ENCODE results near the gene PLB1. TPM values are rescaled to one million over a fixed set of nuclear protein-coding genes. Genes with fewer than 3 reads are reported as not detected.

The PLB1 gene
- total and polyA plus RNA-seq, 9 of the 15 experiments (the other 6 are each of a cell fraction or from before 2014, with no cell fraction given): 0.01 to 0.09 (median 0.07) TPM; not detected in 2

- TF ChIP-seq, protein P1, sequence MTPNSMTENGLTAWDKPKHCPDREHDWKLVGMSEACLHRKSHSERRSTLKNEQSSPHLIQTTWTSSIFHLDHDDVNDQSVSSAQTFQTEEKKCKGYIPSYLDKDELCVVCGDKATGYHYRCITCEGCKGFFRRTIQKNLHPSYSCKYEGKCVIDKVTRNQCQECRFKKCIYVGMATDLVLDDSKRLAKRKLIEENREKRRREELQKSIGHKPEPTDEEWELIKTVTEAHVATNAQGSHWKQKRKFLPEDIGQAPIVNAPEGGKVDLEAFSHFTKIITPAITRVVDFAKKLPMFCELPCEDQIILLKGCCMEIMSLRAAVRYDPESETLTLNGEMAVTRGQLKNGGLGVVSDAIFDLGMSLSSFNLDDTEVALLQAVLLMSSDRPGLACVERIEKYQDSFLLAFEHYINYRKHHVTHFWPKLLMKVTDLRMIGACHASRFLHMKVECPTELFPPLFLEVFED (CRISPR knock-in tag; conservative IDR thresholded peaks at IDR 0.05): no peak
- TF ChIP-seq SAP30 (IDR thresholded peaks at IDR 0.05; ENCODE audit: borderline replicate concordance, insufficient read depth, low read depth, low read length, poor library complexity, severe bottlenecking) (no peak), ZNF695 (CRISPR knock-in tag; IDR thresholded peaks at IDR 0.05) (no peak), ZFX (CRISPR knock-in tag; IDR thresholded peaks at IDR 0.05) (peak; percentile 58), EP400 (IDR thresholded peaks at IDR 0.05) (no peak; the same call in 1 of the 2 replicates), ELF4 (CRISPR knock-in tag; IDR thresholded peaks at IDR 0.05) (peak; percentile 45; the same call in 1 of the 2 replicates)
Measured at GRCh38 chr2:28683100-28683706, 187.3 kb downstream of the PLB1 start (continued).

DNA sequence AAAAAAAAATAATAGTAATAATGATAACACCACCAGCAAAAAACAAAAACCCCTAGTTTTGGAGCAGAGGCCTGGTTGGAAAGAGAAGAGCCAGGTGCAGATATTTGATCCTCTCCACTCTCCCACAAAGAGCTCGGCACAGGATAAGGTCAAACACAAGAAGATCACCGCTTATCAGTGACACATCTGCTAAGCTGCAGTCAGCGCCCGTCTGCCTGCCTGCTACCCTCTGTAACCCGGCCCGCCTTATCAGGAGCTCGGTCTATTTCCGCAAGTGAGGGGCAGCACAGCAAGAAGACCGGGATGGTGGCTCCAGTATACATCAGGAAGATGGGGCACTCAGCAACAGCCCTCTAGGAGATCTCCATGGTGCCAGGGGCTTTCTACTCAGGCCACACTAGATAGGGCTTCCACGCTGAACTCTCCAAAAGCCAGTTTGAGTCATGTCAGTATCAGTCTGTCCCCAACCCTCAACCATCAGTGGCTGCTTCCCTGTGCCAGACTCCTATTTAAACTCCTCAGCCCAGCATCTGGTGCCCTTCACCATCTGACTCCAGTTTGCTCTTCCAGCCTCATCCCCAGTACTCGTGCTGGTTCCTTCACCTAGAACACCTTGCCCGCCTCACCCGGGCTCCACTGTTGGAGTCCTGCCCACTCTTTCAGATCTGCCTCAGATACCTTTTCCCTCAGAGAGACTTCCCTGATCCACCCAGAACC, 188.4 kb downstream of the PLB1 start:
- ChIA-PET CTCF (ENCODE audit: low intra/inter-chr PET ratio) (no interaction called here), POLR2A (interaction anchor here (0.6 to 1.4 kb wide), 3 partner anchors 13 to 1484 kb away, joined by 3 to 4 read pairs (median 3); no protein-coding TSS in a partner anchor)
- no peaks in the 10 kb centered on the region for H4K20me1 ChIP-seq (replicated peaks; ENCODE audit: control insufficient read depth, insufficient read depth, low read length)
- H3K9ac ChIP-seq (ENCODE audit: insufficient read depth in 1 of 2, low read depth in 2 of 2, low read length in 2 of 2): peak overlapping the region in 1 of 2 experiments; percentile 49; a peak in 1 of 4 replicates
- H3K4me1 ChIP-seq (replicated peaks in 1 of 2; ENCODE audit: control insufficient read depth in 2 of 2, insufficient read depth in 2 of 2, low read length in 2 of 2): peaks cover 23 to 48% of the 10 kb centered on the region in 2 experiments
- WGBS (ENCODE audit: insufficient coverage, low coverage, missing lambda C conversion rate): 12% methylated on average over 13 of the region's 13 CpGs
- no peaks in the 10 kb centered on the region for H3K9me3 ChIP-seq (replicated peaks; ENCODE audit: control insufficient read depth, insufficient read depth, low read depth, low read length)
- intact Hi-C loops (cut with micrococcal nuclease) (loop anchor here (5.0 kb wide), 1 partner anchor 68 kb away; the partner anchor contains the start of gene PPP1CB), in situ Hi-C loops (cut with MboI) (no loop called here)
- no peaks in the 10 kb centered on the region for H3K36me3 ChIP-seq (ENCODE audit: control insufficient read depth, insufficient read depth, low read length)
- FAIRE-seq: peak; percentile 80
- DNase-seq (ENCODE audit: extremely low read depth in 1 of 4, low spot score in 3 of 4): peak; percentile 62 to 79 (median 76)
- peak overlapping the region; percentile 54 for H3K4me2 ChIP-seq (ENCODE audit: insufficient read depth, low read length)
- peak overlapping the region; percentile 79 for H2AFZ ChIP-seq (ENCODE audit: low read depth, low read length)
- H3K4me3 ChIP-seq: no peak overlapping the region
- BruUV-seq (replicated peaks): no TSS peak
- ATAC-seq: peak; percentile 58
- H3K79me2 ChIP-seq (ENCODE audit: control insufficient read depth, insufficient read depth, low read length): no peaks in the 10 kb centered on the region
- peak overlapping the region; percentile 53; the same call in 1 of the 3 replicates for H3K27ac ChIP-seq (ENCODE audit: extremely low read depth, low read depth, low read length)
- H3K27me3 ChIP-seq (ENCODE audit: control insufficient read depth in 2 of 2, insufficient read depth in 2 of 2, low read length in 2 of 2): no peaks in the 10 kb centered on the region
- peaks cover 4% of the 10 kb centered on the region for H3K9me1 ChIP-seq (ENCODE audit: control insufficient read depth, insufficient read depth, low read length)
- TF ChIP-seq MTA1 (IDR thresholded peaks at IDR 0.05; ENCODE audit: borderline replicate concordance) (peak; percentile 66; the same call in 1 of the 2 replicates), CREM (IDR thresholded peaks at IDR 0.05; ENCODE audit: low read depth) (peak; percentile 37; the same call in 1 of the 2 replicates), ETV1 (tag; conservative IDR thresholded peaks at IDR 0.05; ENCODE audit: low read depth) (no peak), NR3C1 (CRISPR knock-in tag; IDR thresholded peaks at IDR 0.05) (no peak), LARP7 (IDR thresholded peaks at IDR 0.05) (no peak), NFIC (IDR thresholded peaks at IDR 0.05) (peak; percentile 33; the same call in 1 of the 2 replicates), TAF1 (IDR thresholded peaks at IDR 0.05; ENCODE audit: control insufficient read depth, extremely low read depth, insufficient read depth, low read length, severe bottlenecking) (no peak), ESRRA (IDR thresholded peaks at IDR 0.05; ENCODE audit: borderline replicate concordance, low read depth) (peak; percentile 76), ELF1 (tag; IDR thresholded peaks at IDR 0.05) (0 out of 2 replicates have a peak, but pooled peaks have one; percentile 37), HDAC1 (IDR thresholded peaks at IDR 0.05) (peak in 1 of 2 experiments; percentile 31; a peak in 1 of 4 replicates)
- TF ChIP-seq, protein P2, sequence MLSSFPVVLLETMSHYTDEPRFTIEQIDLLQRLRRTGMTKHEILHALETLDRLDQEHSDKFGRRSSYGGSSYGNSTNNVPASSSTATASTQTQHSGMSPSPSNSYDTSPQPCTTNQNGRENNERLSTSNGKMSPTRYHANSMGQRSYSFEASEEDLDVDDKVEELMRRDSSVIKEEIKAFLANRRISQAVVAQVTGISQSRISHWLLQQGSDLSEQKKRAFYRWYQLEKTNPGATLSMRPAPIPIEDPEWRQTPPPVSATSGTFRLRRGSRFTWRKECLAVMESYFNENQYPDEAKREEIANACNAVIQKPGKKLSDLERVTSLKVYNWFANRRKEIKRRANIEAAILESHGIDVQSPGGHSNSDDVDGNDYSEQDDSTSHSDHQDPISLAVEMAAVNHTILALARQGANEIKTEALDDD (IDR thresholded peaks at IDR 0.05): peak; percentile 42; the same call in 1 of the 2 replicates

Measured in K562 (cell line).